HG02571 (cell line): ENCODE results near the gene CNTN6.

Experiments used
- ATAC-seq: cut with Tn5 transposase; IDR thresholded peaks from one replicate; pipeline ENCODE4 v1.9.1; 2021; ENCODE audit warnings: mild to moderate bottlenecking, moderate library complexity; ENCODE audit not compliant: unreplicated experiment

Gene CNTN6

GRCh38 chr3:1092771-1093170, at the start of gene CNTN6:
CNTN6 (plus strand) TSS chr3:1093024; CDS start chr3:1148009, 54,985 bp downstream.
- no peak for ATAC-seq

GRCh38 chr3:1048558-1048957, 44.3 kb upstream of the CNTN6 start:
- no peak for ATAC-seq

- no peak for ATAC-seq
These were observed 37.0 kb upstream of the CNTN6 start for GRCh38 chr3:1055870-1056269.

- no peak for ATAC-seq
These were observed 36.1 kb upstream of the CNTN6 start for GRCh38 chr3:1056744-1057143.

GRCh38 chr3:1057436-1057835, 35.4 kb upstream of the CNTN6 start:
- no peak for ATAC-seq

GRCh38 chr3:1068985-1069384, 23.8 kb upstream of the CNTN6 start:
- ATAC-seq: no peak

GRCh38 chr3:1072041-1072440, 20.8 kb upstream of the CNTN6 start:
- ATAC-seq: no peak

- ATAC-seq: no peak
These were observed 13.2 kb upstream of the CNTN6 start for GRCh38 chr3:1079662-1080061.

GRCh38 chr3:1082108-1082507, 10.7 kb upstream of the CNTN6 start:
- ATAC-seq: peak; percentile 54

GRCh38 chr3:1087066-1087560, 5.7 kb upstream of the CNTN6 start:
- ATAC-seq: no peak

GRCh38 chr3:1088503-1088902, 4.3 kb upstream of the CNTN6 start:
- ATAC-seq: no peak

- ATAC-seq: no peak
These were observed 1.5 kb upstream of the CNTN6 start for GRCh38 chr3:1091286-1091685.

- ATAC-seq: no peak
These were observed 763 bp upstream of the CNTN6 start for GRCh38 chr3:1092061-1092460.

- no peak for ATAC-seq
These were observed 393 bp downstream of the CNTN6 start for GRCh38 chr3:1093217-1093616.

- no peak for ATAC-seq
These were observed 10.7 kb downstream of the CNTN6 start for GRCh38 chr3:1103525-1103924.

GRCh38 chr3:1117843-1118473, 25.1 kb downstream of the CNTN6 start:
- ATAC-seq: no peak

- ATAC-seq: no peak
These were observed 38.3 kb downstream of the CNTN6 start for GRCh38 chr3:1131166-1131565.

- no peak for ATAC-seq
These were observed 42.4 kb downstream of the CNTN6 start for GRCh38 chr3:1135194-1135593.

GRCh38 chr3:1138036-1138435, 45.2 kb downstream of the CNTN6 start:
- no peak for ATAC-seq

- no peak for ATAC-seq
These were observed 46.2 kb downstream of the CNTN6 start for GRCh38 chr3:1139071-1139470.

- no peak for ATAC-seq
These were observed 54.5 kb downstream of the CNTN6 start for GRCh38 chr3:1147326-1147725.

GRCh38 chr3:1147819-1148218, 55.0 kb downstream of the CNTN6 start:
- ATAC-seq: no peak

- ATAC-seq: no peak
These were observed 71.3 kb downstream of the CNTN6 start for GRCh38 chr3:1164101-1164500.
